K562 (cell line): Measurements from ENCODE around the gene CLEC18B.
"Not testable (repeated sequence)": the region's sequence is repeated elsewhere in the genome, so short reads cannot be mapped to it uniquely, and the experiment has no call there.

ENCODE experiments used
- CREM ChIP-seq: IDR thresholded peaks from 2 replicates; pipeline ENCODE4 v1.6.1; 2014; ENCODE audit warnings: antibody characterized with exemption, low read depth
- ESRRA ChIP-seq: fragments of 450-650 bp; IDR thresholded peaks from 2 replicates; pipeline ENCODE4 v1.6.1; 2014; ENCODE audit warnings: low read depth, mild to moderate bottlenecking, moderate library complexity, borderline replicate concordance
- GABPA ChIP-seq: fragments of 200-800 bp; sonication (Bioruptor generic); conservative IDR thresholded peaks from 2 replicates; pipeline ENCODE4 v1.6.1; 2016; ENCODE audit warnings: low read depth, missing genetic modification characterization, missing compliant biosample characterization
- MEIS2 ChIP-seq: fragments of 450-650 bp; IDR thresholded peaks from 2 replicates; pipeline ENCODE4 v1.6.1; 2014; ENCODE audit warnings: mild to moderate bottlenecking; ENCODE audit not compliant: partially characterized antibody
- NBN ChIP-seq: fragments of 450-650 bp; IDR thresholded peaks from 2 replicates; pipeline ENCODE4 v1.6.1; 2016; ENCODE audit warnings: low read depth, mild to moderate bottlenecking
- POLR2AphosphoS5 ChIP-seq: IDR thresholded peaks from 2 replicates; pipeline ENCODE4 v1.6.1; 2011; ENCODE audit warnings: mild to moderate bottlenecking, low read depth, low read length, moderate library complexity; ENCODE audit not compliant: control insufficient read depth, insufficient read depth
- TF ChIP-seq, protein P1 (sequence below): sonication (generic); formaldehyde crosslinking; IDR thresholded peaks from 2 replicates; pipeline ENCODE4 v1.8.1; 2022; ENCODE audit warnings: missing genetic modification reagents

- not testable (repeated sequence) for TF ChIP-seq NBN; POLR2AphosphoS5; GABPA (tag); ESRRA; CREM; MEIS2
- TF ChIP-seq, protein P1, sequence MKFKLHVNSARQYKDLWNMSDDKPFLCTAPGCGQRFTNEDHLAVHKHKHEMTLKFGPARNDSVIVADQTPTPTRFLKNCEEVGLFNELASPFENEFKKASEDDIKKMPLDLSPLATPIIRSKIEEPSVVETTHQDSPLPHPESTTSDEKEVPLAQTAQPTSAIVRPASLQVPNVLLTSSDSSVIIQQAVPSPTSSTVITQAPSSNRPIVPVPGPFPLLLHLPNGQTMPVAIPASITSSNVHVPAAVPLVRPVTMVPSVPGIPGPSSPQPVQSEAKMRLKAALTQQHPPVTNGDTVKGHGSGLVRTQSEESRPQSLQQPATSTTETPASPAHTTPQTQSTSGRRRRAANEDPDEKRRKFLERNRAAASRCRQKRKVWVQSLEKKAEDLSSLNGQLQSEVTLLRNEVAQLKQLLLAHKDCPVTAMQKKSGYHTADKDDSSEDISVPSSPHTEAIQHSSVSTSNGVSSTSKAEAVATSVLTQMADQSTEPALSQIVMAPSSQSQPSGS (CRISPR knock-in tag): not testable (repeated sequence)
These were observed 14.5 kb downstream of the CLEC18B start for GRCh38 chr16:74406600-74407361.
